Measurements from ENCODE around the gene TRIB2. TPM values are rescaled to one million over a fixed set of nuclear protein-coding genes. Genes with fewer than 3 reads are reported as not detected.

The TRIB2 gene
- total and polyA plus RNA-seq, 11 donors, result 31.2 to 140 (median 41.4) TPM

GRCh38 chr2:12725233-12726187, 8.8 kb downstream of the TRIB2 start:
- H3K27ac ChIP-seq, result peak overlapping the region; percentile 27 to 96 (median 78)
- TF ChIP-seq CTCF (IDR thresholded peaks at IDR 0.05) (no peak), POLR2A (IDR thresholded peaks at IDR 0.05) (no peak)
- WGBS, 4 donors, result 22 to 39% (median 31%) methylated on average over 12 of the region's 12 CpGs
- peak; percentile 45 to 71 (median 62) for ATAC-seq
- peak overlapping the region in 5 of 12 donors; percentile 0 to 35 (median 5) for H3K4me3 ChIP-seq
- H3K9me3 ChIP-seq, result no peaks in the 10 kb centered on the region
- peak in 1 of 5 donors; percentile 53 for DNase-seq
- H3K27me3 ChIP-seq, result no peaks in the 10 kb centered on the region
- intact Hi-C loops (cut with DNase I), result loop anchor here in 1 of 10 donors (10.0 kb wide), 1 partner anchor 89 kb away; no protein-coding TSS in a partner anchor
- peaks cover 0 to 78% (median 76%) of the 10 kb centered on the region in 9 donors for H3K36me3 ChIP-seq
- peaks cover 9 to 98% (median 93%) of the 10 kb centered on the region in 12 donors for H3K4me1 ChIP-seq

- no peaks in the 10 kb centered on the region for H3K27me3 ChIP-seq
- H3K4me3 ChIP-seq, result no peak overlapping the region
- H3K27ac ChIP-seq, result peak overlapping the region in 11 of 12 donors; percentile 56 to 96 (median 78)
- no peak for TF ChIP-seq POLR2A (IDR thresholded peaks at IDR 0.05)
- no peak for TF ChIP-seq CTCF (IDR thresholded peaks at IDR 0.05)
- intact Hi-C loops (cut with DNase I), result loop anchor here in 1 of 10 donors (10.0 kb wide), 1 partner anchor 89 kb away; no protein-coding TSS in a partner anchor
- ATAC-seq (no peak), DNase-seq (no peak)
- peaks cover 14 to 99% (median 94%) of the 10 kb centered on the region in 12 donors for H3K4me1 ChIP-seq
- no peaks in the 10 kb centered on the region for H3K9me3 ChIP-seq
- 81 to 90% (median 84%) methylated on average over 2 of the region's 2 CpGs for WGBS, 4 donors
- peaks cover 0 to 86% (median 78%) of the 10 kb centered on the region in 9 donors for H3K36me3 ChIP-seq
These were observed 9.5 kb downstream of the TRIB2 start for GRCh38 chr2:12726271-12726670.

GRCh38 chr2:12727065-12727464, 10.3 kb downstream of the TRIB2 start:
- intact Hi-C loops (cut with DNase I), result loop anchor here in 1 of 10 donors (10.0 kb wide), 1 partner anchor 88 kb away; no protein-coding TSS in a partner anchor
- H3K27me3 ChIP-seq, result no peaks in the 10 kb centered on the region
- H3K4me1 ChIP-seq, result peaks cover 17 to 100% (median 95%) of the 10 kb centered on the region in 12 donors
- ATAC-seq (no peak), DNase-seq (no peak)
- peaks cover 0 to 94% (median 84%) of the 10 kb centered on the region in 9 donors for H3K36me3 ChIP-seq
- no peaks in the 10 kb centered on the region for H3K9me3 ChIP-seq
- H3K27ac ChIP-seq, result peak overlapping the region in 5 of 12 donors; percentile 78 to 96 (median 81)
- 59 to 80% (median 69%) methylated on average over 6 of the region's 6 CpGs for WGBS, 4 donors
- TF ChIP-seq POLR2A (IDR thresholded peaks at IDR 0.05), result no peak
- TF ChIP-seq CTCF (IDR thresholded peaks at IDR 0.05), result no peak
- H3K4me3 ChIP-seq, result no peak overlapping the region

- Histone ChIP-seq H3K27me3 (no peaks in the 10 kb centered on the region), H3K36me3 (peaks cover 0 to 98% (median 88%) of the 10 kb centered on the region in 9 donors), H3K27ac (peak overlapping the region in 3 of 12 donors; percentile 78 to 96 (median 81)), H3K4me3 (no peak overlapping the region), H3K9me3 (no peaks in the 10 kb centered on the region), H3K4me1 (peaks cover 23 to 100% (median 95%) of the 10 kb centered on the region in 12 donors)
- TF ChIP-seq CTCF (IDR thresholded peaks at IDR 0.05) (no peak), POLR2A (IDR thresholded peaks at IDR 0.05) (no peak)
- no peak for DNase-seq
- ATAC-seq, result no peak
- intact Hi-C loops (cut with DNase I), result loop anchor here in 1 of 10 donors (10.0 kb wide), 1 partner anchor 87 kb away; no protein-coding TSS in a partner anchor
- WGBS, 4 donors, result 58 to 85% (median 76%) methylated on average over 5 of the region's 5 CpGs
These were observed 10.9 kb downstream of the TRIB2 start for GRCh38 chr2:12727641-12728040.
